ENCODE results near the gene ACSM5.
A peak's percentile ranks its signal among the peaks of the same experiment; 100 is the strongest.

ACSM5 gene

GRCh38 chr16:20409398-20410120 is at the start of gene ACSM5:
Gene ACSM5, plus strand, starts transcription at chr16:20409534. Its CDS starts 1,951 bp downstream, at chr16:20411485.
- no peak for DNase-seq (ENCODE audit: low spot score)

- no peak for DNase-seq (ENCODE audit: low spot score)
These were observed 49.3 kb upstream of the ACSM5 start for GRCh38 chr16:20359997-20360396.

- DNase-seq (ENCODE audit: low spot score) = no peak
These were observed 46.1 kb upstream of the ACSM5 start for GRCh38 chr16:20363191-20363590.

- DNase-seq (ENCODE audit: low spot score) = no peak
These were observed 45.3 kb upstream of the ACSM5 start for GRCh38 chr16:20364051-20364450.

DNA sequence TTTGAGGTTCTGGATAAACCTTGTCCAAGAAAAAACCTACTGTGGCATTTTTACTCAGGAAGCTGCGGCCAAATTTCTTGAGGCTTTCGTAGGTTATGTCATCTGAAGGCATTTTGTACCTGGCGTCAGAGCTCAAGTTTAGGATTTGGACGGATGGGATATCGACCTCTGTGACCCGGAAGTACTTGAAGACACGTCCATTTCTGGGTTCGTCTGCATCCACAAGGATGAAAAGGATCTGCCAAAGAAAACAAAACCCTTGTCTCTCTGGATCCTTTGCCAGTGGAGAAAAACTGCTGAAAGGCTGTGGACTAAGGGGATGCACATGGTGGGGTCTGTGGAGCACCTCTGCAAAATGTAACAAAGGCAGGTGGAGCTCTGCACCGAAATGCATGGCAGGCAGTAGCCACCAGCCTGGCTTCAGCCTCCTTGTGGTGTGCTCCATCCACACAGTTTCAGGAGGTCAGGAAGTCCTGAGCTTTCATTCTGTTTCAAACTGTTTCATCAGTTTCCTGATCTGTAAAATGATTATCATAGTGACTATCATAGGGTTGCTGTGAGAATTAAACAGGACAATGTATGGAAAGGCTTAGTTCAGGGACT is 39.8 kb upstream of the ACSM5 start:
- no peak for DNase-seq (ENCODE audit: low spot score)

GRCh38 chr16:20372701-20373100 is 36.6 kb upstream of the ACSM5 start:
- no peak for DNase-seq (ENCODE audit: low spot score)

DNA sequence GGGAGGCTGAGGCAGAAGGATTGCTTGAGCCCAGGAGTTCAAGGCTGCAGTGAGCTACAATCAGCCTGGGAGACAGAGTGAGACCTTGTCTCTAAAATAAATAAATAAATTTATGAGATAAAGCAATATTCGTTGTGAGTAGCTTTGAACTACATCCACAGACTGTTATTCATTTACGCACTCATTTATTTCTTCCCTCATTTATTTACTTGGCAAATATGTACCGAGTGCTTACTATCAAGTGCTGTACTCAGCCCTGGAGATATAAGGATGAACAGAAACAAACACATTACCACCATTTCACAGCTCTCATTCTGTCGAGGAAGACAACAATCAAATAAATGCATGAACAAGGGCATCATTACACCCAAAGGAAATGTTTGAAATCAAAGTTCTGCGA is 32.2 kb upstream of the ACSM5 start:
- DNase-seq (ENCODE audit: low spot score) = no peak

DNA sequence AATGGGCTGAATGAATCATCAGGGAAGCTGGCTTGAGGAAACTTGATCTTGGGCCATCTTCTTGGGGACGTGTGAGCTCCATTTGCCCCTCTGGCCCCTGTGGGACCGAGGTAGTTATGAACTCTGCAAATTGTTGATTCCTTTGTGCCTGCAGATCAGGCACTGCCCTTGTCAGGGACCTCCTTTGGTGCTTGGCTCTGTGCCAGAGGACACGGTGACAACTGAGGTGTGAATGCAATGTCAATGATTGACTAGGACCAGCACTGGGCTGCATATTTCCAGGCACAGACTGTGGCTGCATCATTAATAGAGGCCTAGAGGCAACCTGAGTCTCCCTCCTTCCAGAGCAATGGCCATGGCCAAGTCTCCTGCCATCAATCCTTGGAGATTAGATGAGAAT is 28.6 kb upstream of the ACSM5 start:
- no peak for DNase-seq (ENCODE audit: low spot score)

GRCh38 chr16:20382202-20382948 is 27.0 kb upstream of the ACSM5 start:
- DNase-seq (ENCODE audit: low spot score) = no peak

- peak; percentile 45 for DNase-seq (ENCODE audit: low spot score)
These were observed 26.0 kb upstream of the ACSM5 start for GRCh38 chr16:20383106-20384029.

GRCh38 chr16:20385844-20386832 is 23.2 kb upstream of the ACSM5 start:
- DNase-seq (ENCODE audit: low spot score) = peak; percentile 49

DNA sequence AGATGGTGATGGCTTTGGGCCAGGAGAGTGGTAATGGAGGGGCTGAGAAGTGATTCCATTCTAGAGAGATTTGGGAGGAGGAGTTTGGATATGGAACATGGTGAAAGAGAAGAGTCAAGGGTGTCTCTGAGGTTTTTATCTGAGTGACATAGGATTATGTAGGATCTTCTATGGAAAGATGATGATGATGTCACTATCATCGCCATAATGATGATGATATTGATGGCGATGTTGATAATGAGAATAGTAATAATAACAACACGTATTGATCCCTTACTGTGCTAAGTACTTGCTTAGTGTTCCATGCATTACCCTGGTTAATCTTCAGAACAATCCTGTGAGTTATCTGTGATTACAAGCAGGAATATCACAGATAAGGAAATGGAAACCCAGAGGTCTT is 21.4 kb upstream of the ACSM5 start:
- DNase-seq (ENCODE audit: low spot score) = no peak

GRCh38 chr16:20388854-20389253 is 20.5 kb upstream of the ACSM5 start:
- no peak for DNase-seq (ENCODE audit: low spot score)

DNA sequence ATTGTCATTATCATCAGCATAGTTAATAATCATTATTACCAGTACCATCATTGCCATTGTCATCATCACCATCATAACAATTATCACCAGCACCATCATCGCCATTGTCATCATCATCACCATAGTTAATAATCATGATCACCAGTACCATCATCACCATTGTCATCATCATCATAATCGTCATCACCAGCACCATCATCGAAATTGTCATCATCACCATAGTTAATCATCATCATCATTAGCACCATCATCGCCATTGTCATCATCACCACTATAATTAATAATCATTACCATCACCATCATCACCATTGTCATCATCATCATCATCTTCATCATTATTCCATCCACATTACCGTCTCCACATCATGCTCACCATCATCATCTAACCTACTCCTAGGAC is 18.3 kb upstream of the ACSM5 start:
- DNase-seq (ENCODE audit: low spot score) = no peak

GRCh38 chr16:20393801-20394577 is 15.3 kb upstream of the ACSM5 start:
- no peak for DNase-seq (ENCODE audit: low spot score)

- no peak for DNase-seq (ENCODE audit: low spot score)
These were observed 13.4 kb upstream of the ACSM5 start for GRCh38 chr16:20395946-20396345.

GRCh38 chr16:20396846-20397467 is 12.4 kb upstream of the ACSM5 start:
- DNase-seq (ENCODE audit: low spot score) = no peak

- no peak for DNase-seq (ENCODE audit: low spot score)
These were observed 11.8 kb upstream of the ACSM5 start for GRCh38 chr16:20397468-20398074.

GRCh38 chr16:20398603-20399002 is 10.7 kb upstream of the ACSM5 start:
- DNase-seq (ENCODE audit: low spot score) = no peak
